Activated CD4-positive, alpha-beta T cell treated with anti-CD3 and anti-CD28 coated beads, Interleukin-2, Interleukin-6, amounts not matched to agents 100 ng/mL and 50 ng/mL, durations not matched to agents 16 hours and 8 hours (primary cell): ENCODE data around the gene DTNA.
A peak's percentile ranks its signal among the peaks of the same experiment; 100 is the strongest.
"Not testable (repeated sequence)": the region's sequence is repeated elsewhere in the genome, so short reads cannot be mapped to it uniquely, and the experiment has no call there.

ENCODE experiments used
- DNase-seq: peaks from one replicate; pipeline ENCODE4 v3.0.0-alpha.2; 2020

The DTNA gene

DNA sequence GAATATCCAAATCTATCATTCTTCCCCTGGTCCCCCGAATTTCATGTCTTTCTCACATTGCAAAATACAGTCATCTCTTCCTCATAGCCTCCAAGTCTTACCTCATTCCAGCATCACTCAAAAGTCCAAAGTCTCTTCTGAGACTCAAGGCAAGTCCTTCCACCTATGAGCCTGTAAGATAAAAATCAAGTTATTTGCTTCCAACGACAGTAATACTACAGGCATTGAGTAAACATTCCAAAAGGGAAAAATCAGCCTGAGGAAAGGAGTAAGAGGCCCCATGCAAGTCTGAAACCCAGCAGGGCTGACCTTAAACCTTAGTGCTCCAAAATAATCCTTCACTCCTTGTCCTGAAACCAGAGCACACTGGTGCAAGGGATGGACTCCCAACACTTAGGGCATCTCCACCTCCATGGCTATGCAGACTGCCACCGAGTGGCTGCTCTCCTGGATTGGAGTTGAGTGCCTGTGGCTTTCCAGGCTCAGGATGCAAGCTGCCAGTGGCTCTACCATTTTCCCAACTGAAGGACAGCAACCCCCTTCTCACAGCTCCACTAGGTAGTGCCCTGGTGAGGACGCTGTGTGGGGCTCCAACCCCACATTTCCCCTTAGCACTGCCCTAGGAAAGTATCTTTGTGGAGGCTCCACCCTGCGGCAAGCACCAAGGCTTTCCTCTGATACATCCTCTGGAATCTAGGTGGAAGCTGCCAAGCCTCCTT lies 16.3 kb downstream of the DTNA start:
- DNase-seq, result no peak

GRCh38 chr18:34729264-34729663 lies 19.2 kb downstream of the DTNA start:
- DNase-seq, result peak; percentile 19

DNA sequence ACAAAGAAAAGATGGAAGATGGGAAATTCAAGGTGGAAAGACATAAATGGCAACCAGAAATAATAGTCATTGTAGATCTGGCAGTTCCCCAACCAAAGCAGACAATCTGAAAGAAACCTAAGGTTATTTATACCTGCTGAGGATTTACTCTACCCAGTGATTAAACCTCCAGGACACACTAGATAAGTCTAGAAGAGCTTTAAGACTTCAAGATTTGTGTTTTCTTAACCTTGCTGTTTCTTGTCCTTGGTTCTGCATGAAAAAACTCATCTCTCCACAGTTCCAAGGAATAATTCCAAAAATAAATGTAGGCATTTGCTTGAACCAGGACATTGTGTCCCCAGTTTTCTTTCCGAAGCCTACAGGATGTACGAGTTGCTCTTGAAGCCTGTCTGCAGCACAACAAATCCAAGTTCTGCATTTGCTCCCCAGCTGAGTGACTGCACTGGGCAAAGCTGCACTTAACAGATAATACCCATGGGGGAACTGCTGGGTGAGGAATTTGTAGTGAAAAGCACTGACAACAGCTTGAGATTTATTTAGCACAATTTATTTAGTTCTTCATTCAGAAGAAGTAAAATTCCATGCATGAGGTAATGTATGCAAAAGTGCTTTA lies 19.8 kb downstream of the DTNA start:
- no peak for DNase-seq

- no peak for DNase-seq
These were observed 20.7 kb downstream of the DTNA start for GRCh38 chr18:34730774-34731173.

DNA sequence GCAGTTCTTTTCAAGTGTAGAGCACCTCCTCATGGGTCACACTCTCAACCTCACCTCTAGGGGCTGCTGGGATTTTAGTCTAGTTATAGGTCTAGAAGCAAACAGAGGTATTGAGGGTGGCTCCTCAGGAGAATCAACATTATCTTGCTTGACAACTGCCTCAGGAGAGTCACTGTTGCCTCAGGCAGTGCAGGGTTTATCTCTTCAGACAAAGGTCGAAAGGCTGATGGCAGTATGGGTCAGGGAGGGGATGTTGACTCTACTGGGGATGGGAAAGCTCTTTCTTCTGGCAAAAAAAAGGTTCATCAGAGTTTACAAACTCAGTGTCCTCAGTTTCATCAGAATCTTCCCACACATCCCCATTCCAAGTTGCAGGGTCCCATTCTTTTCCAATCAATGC lies 24.0 kb downstream of the DTNA start:
- no peak for DNase-seq

DNA sequence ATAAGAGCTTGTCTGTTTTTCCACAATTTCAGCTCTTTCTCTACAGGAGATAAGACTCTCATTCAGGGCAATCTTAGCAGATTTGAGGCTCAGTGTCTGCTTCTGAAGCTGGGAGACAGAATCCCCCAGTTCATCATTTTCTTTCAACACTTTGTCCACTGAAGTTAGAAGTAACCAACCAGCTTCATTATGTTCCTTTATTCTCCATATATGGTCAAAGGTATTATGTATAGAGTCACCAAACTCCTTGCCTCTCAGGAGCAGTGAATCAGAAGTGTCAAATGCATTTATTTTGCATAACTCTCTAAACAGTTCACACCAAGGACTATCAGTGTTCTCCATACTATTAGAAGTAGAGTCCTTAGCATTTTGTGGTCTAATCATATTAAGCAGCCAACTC lies 24.4 kb downstream of the DTNA start:
- DNase-seq, result not testable (repeated sequence)

DNA sequence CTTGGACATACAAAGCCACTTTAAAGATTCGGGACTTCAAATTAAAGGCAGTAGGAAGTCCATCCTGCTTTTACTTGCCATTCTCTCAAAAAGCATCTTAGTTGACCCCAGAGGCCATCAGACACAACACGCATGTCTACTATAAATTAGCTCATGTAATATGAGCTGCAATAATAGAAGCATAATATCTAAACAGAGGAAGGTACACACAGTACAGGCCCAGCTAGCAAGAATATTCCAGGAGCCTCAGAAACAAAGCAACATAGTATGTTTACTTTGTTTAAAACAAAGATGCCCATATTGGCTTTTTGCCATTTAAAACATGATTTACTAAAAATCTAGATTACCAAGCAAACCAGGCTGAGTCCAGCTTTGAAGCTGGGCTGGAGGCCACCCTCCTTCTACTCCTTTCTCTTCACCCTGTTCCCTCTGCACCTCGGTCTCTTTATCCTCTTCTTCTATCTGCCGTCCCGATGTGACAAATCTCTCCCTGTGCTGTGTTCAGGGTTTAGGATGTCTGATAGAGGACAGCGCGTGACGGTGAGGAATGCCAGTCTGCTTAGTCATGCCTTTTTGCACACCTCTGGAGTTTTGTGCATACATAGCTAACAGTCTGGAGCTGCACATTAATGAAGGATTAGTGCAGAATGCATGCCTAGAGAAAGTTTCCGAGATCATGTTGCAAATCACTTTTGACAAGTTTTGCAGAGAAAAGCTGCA lies 28.2 kb downstream of the DTNA start:
- DNase-seq, result no peak

GRCh38 chr18:34740101-34740500 lies 30.0 kb downstream of the DTNA start:
- no peak for DNase-seq

- no peak for DNase-seq
These were observed 30.6 kb downstream of the DTNA start for GRCh38 chr18:34740724-34741123.

GRCh38 chr18:34741401-34741800 lies 31.3 kb downstream of the DTNA start:
- DNase-seq, result no peak

GRCh38 chr18:34742891-34743341 lies 32.8 kb downstream of the DTNA start:
- no peak for DNase-seq

DNA sequence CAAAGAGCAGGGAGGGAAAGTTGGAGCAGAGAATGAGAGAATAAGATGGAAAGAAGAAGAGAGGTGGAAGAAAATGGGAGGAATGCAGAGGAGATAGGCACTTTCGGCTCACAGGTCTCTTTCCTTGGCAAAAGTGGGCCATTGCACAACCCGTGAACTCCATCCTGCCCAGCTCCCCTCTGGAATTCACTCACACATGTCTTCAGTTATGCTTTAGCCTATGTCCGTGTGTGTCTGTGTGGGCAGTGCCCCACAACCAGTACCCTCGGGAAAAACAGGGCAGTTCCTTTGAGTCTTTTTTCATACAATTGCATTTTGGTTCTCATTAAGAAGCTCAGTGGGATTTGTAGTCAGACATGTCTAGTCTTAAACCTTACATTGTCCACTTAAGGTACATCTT lies 34.5 kb downstream of the DTNA start:
- no peak for DNase-seq

GRCh38 chr18:34746614-34747013 lies 36.5 kb downstream of the DTNA start:
- DNase-seq, result no peak

GRCh38 chr18:34749721-34750120 lies 39.6 kb downstream of the DTNA start:
- DNase-seq, result no peak

DNA sequence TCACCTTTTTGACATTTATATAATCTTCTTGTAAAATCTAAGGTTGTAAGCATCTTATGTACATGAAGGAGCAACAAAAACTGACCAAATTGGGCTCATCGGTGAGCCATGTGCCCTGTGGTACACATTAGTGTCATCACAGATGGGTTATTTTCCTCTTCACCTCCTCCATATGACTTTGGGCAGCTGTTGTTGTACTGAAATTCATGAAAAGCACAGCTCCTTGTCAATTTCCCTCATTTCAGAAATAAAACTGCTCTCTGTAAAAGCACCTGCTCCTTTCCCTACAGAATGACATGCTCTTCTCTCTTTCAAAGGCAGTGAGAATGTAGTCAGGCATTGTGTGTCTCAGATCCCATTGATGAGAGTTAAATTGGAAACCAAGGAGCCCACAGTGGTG lies 42.0 kb downstream of the DTNA start:
- DNase-seq, result no peak

DNA sequence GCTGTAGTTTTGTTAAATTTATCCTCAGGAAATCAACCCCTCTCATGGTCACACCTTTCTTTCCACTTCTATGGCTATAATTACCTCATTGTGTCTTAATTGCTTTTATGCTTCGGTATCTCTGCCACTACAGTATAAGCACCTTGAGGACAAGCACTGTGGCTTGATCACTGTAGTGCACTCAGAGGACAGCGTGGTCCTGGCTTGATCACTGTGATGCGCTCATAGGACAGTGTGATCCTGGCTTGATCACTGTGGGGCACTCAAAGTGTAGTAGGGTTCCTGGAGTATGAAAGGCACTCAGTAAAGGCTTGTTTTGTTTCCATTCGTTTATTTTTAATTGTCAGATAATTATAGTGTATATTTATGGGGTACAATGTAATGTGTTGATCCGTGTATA lies 44.2 kb downstream of the DTNA start:
- no peak for DNase-seq

DNA sequence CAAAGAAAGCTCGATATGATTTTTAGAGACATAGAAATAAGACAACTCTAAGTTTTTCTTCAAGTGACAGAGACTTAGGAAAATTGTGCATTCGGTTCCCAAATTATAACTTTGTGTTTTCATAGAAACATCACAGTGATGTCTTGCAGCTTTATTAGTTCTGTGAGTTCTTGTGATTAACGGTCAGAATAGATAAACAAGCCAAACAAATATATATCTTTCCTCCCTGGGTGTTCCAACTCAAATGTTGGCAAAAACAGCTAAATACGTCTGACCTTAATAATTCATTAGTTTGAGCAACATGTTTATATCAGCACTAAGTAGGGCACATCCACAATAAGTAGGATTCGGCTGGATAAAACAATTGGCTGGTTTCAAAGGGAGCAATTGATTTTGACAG lies 47.6 kb downstream of the DTNA start:
- no peak for DNase-seq

GRCh38 chr18:34758378-34758948 lies 48.4 kb downstream of the DTNA start:
- no peak for DNase-seq

DNA sequence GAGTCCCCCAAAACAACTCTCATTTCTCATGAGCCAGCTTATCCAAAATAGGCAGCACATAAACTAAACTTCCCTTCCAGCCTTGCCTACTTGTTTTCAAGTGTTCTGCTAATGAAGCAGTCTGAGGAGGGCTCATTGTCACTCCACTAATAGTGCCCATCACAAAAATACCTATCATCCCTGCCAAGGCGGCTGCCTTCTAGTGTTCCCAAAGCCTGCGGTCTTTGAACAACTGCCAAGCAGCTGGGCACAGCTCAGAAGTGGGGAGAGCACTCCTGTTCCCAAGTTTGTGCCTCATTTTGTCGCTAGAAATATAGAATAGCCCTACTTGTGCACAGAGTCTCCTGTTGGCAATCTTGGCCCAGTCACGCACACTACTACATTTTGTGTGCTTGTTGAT lies 50.3 kb downstream of the DTNA start:
- no peak for DNase-seq

GRCh38 chr18:34764451-34764850 lies 54.4 kb downstream of the DTNA start:
- DNase-seq, result no peak

DNA sequence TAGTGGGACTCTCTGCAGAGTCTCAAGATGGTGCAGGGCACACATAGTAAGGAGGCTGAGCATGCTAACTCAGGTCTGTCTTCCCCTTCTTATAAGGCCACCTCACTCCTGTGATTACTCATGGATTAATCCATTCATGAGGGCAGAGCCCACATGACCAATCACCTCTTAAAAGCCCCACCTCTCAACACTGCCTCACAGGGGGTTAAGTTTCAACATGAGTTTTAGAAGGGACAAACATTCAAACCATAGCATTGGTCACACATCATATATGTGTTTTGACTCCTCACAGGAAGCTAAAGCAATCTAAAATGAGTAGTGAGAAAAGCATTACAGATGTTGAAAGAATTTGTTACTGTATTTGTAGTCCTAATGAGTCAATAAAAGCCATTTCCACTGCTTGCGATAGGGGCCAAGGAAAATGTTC lies 57.5 kb downstream of the DTNA start:
- peak; percentile 21 for DNase-seq

DNA sequence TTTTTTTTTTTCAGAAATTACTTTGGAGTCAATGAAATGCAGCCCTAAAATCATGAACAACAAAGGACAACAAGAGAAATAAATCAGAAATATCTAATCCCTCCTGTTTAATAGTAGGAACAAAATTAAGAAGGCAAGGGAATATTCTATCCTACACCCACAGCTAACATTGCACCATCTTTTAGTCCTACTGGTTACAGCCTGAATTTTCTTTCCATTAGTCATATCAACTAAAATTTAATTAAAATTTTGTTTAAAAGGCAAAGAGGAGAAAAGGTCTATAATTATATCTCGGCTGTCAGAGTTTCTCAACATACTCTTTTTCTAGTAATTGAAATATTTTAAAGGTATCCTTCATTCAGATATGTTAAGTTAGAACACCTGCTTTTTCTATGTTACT lies 61.9 kb downstream of the DTNA start:
- no peak for DNase-seq

- no peak for DNase-seq
These were observed 62.8 kb downstream of the DTNA start for GRCh38 chr18:34772887-34773286.

DNA sequence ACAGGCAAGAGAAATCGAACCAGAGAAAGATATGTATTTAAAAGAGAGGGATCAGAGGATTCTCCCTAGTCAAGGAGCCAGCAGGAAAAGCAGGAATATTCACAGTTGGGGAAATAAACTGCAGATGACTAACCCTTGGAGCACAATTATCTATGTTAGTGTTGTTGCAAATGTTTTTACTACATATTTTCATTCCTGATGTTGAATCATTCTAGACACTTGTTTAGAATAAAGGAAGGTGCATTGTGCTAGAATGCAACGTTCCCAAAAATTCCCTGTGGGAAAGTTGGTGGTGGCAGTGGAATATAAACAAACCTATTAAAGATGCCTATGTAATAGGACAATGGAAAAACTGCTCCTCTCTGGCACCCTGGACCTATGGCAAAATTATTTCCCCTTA lies 63.3 kb downstream of the DTNA start:
- DNase-seq, result no peak
